ENCODE results near the gene PFDN1.

Gene PFDN1

GRCh38 chr5:140295414-140295813, 7.5 kb downstream of the PFDN1 start:
- DNase-seq: peak; percentile 13

GRCh38 chr5:140294753-140295152, 8.1 kb downstream of the PFDN1 start:
- no peak for DNase-seq

DNA sequence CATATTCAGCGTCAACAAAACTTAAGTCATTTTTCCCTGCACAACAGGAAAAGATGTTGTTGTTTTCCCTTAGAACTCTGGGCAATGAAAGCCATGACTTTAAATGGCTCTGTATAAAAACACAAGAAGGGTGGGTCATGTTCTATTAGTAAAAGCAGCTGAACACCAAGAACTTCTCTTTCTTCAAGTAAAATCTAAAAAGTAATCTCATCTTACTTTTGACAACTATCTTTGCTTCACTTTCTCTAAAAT, 9.1 kb downstream of the PFDN1 start:
- DNase-seq: no peak

DNA sequence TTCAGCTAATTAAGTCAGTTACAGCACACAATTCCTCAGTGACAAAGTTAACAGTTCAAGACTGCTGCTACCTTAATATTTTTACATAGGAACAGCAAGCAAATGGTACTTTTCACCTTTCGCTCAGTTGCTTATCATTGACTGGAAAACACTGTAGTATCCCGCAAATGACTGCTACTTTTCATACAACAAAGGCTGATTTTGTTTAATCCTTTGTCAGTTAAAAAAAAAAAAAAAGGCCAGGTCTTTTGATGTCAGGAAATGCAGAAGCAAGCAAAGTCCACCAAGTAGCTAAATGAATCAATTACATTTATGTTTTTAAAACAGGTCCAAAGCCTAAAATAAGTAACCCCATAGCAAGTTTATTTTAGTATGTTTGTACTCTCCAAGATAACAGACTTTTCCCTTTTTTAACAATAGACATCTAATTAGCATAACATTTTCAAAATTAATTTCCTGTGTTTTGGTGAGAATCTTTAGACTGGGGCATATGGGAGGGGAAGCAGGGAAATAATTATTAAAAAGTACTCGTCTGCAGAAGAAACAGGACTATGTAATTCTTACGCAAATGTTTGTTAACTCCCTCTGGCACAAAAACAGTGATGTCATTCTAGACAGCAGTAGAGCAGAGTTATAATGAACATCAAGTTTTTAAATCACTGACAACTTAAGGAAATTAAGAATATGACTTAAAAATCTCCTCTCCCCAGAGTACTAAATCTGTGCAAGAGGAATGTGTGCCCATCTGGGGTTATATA, 9.6 kb downstream of the PFDN1 start:
- DNase-seq: no peak

DNA sequence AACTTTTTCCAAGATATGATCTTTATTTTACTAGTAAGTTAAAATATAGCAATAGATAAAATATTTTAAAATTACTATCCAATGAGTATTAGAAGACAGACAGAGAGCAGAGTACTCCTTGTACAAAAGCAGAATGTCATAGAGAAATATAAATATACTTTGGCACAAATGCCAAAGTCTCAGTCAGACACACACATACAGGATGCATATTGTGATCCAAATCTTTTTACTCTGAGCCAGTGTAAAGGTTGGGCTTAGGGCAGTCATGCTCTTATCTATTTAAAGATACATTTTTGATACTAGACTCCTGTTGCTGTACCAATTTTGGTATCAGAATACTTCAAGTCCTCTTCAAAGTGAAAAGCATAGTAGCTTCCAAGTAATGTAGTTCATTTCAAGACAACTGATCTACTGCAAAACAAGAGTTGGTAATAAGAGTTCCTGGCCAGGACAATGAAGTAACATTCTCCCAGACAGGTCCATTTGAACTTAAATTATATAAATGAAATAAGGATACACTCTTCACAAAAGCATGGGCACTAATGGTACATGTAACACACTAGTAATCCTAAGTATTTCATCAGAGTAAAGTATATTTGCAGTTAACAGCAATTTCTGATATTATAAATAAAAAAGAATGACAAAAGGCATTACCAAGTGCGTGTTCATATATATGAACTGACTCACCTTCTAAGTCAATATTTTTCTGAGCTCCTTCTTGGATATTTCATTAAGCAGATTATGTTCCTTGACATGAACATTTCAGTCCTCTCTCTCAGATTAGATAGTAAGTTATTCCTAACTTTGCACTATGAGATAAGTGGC, 10.5 kb downstream of the PFDN1 start:
- no peak for DNase-seq

- no peak for DNase-seq
These were observed 14.9 kb downstream of the PFDN1 start for GRCh38 chr5:140287801-140288521.

DNA sequence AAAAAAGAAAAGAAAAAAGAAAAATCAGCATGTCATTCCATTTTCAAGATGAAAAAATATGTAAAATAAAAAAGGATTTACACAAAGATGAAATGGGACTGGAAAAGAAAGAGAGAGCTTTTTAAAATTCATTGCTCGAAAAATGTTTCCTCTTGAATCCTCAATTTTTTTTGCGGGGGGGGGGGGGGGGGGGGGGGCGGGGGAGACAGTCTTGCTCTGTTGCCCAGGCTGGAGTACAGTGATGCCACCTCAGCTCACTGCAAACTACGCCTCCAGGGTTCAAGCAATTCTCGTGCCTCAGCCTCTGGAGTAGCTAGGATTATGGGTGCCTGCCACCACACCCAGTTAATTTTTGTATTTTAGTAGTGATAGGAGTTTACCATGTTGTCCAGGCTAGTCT, 16.5 kb downstream of the PFDN1 start:
- no peak for DNase-seq

GRCh38 chr5:140284013-140284412, 18.9 kb downstream of the PFDN1 start:
- no peak for DNase-seq

GRCh38 chr5:140282266-140282665, 20.6 kb downstream of the PFDN1 start:
- no peak for DNase-seq

- DNase-seq: no peak
These were observed 27.1 kb downstream of the PFDN1 start for GRCh38 chr5:140275837-140276236.

DNA sequence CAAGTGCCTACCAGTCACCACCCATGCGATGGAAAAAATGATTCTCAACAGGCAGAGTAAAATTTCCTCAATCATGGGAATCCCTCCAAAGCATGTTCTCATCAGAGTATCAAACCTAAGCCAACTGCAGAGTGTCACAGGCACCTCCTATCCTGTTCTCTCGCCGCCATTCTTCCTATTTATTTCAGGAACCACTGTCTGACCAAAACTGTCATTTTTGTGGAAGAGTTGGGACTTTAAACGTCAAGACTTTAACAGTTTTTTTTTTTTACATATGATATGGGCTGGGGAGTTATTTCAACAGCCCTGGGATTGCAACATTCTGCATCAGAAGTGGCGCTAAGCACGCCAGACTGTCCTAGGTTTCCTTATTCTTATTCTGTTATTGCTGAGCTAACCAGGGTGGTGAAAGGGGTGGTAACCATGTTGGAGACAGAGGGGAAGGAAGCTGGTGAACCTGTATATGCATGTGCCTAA, 29.5 kb downstream of the PFDN1 start:
- DNase-seq: no peak

GRCh38 chr5:140270008-140270407, 32.9 kb downstream of the PFDN1 start:
- DNase-seq: no peak

- no peak for DNase-seq
These were observed 35.3 kb downstream of the PFDN1 start for GRCh38 chr5:140267559-140268018.

DNA sequence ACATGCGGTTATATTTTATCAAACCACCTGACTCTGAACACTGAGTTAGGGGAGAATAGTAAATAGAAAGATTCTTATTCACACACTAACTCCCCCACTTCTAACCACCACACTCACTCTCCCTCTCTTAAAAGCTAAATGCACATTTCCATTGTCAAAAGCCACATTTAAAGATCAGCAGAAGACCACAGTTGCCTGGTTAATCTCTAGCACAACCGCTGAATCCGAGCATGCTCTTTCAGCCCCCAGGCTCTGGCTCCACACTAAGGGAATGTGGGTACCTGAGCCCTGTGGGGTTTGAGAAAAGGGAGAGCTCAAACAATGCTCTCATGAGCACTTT, 35.7 kb downstream of the PFDN1 start:
- no peak for DNase-seq

GRCh38 chr5:140266471-140267200, 36.3 kb downstream of the PFDN1 start:
- DNase-seq: no peak

DNA sequence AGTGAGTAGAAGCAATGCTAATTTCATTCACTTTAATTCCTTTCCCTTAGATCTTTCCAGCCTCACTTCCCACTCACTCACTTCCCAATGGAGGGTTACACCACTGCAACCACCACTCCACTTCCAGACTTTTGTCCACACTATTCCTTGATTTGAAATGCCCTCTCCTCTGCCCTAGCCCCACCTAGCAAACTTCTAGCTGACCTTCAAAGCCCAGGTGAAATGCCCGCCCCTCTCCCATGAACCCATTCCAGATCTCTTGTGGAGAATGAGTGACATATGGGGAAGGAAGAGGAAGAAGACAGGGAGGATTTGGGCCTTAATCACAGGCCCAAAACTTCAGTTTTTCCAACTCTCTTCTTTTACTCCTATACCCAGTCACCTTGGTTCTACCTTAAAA, 37.1 kb downstream of the PFDN1 start:
- DNase-seq: no peak

GRCh38 chr5:140262839-140263238, 40.1 kb downstream of the PFDN1 start:
- no peak for DNase-seq

GRCh38 chr5:140262221-140262620, 40.7 kb downstream of the PFDN1 start:
- DNase-seq: no peak

DNA sequence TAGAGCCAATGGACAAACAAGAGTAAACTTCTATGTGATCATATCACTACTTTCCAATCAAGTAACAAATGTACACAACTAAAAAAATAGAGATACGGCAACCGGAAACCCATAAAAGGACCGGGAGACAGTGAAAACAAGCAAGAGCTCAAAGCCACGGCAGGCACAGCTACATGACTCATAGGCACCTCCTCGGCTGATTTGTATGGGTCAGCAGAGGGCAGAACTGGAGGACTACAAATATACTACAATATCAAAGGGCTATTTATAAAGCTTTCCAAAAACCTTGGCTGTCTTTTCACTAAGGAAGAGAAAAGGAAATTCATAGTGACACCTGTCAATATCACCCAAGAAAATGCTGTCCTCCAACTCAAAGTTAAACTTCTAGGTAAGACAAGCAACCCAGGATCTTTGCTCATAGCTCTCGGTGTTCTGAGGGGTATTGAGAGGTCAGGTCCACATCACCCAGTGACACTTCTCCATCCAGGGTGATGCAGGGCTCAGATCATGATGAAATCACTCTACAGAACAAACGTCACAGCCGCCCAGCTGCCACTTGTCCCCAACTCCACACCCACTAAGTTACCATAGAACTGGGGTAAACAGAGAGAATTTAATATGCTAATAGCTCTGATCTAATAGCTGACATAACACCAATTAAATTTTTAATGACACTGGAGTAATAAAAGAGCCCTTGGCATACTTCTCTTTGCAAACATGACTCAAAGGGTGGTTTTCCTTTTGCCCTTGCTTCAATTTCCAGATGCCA, 41.3 kb downstream of the PFDN1 start:
- no peak for DNase-seq

DNA sequence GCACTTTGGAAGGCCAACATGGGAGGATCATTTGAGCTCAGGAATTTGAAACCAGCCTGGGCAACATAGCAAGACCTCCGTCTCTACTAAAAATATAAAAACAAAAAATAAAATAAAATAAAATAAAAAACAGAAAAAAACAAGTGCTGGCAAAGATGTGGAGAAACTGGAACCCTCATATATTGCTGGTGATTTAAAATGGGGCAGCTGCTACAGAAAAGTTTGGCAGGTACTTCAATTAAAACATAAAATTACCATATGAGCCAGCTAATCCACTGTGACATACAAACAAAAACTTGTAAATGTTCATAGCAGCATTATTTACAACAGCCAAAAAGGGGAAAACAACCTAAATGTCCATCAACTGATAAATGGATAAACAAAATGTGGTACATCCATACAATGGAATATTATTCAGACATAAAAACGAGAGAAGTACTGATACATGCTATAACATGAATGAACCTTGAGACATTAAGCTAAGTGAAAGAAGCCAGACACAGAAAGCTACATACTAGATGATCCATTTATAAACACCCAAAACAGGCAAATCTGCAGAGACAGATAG, 42.7 kb downstream of the PFDN1 start:
- no peak for DNase-seq

- DNase-seq: no peak
These were observed 43.4 kb downstream of the PFDN1 start for GRCh38 chr5:140259500-140259899.

- DNase-seq: no peak
These were observed 44.0 kb downstream of the PFDN1 start for GRCh38 chr5:140258873-140259272.

Measured in stimulated activated CD4-positive, alpha-beta T cell treated with anti-CD3 and anti-CD28 coated beads, Interleukin-15, amount 100 ng/mL, for 24 hours (primary cell).